ENCODE data around the gene RXRA.

DNA sequence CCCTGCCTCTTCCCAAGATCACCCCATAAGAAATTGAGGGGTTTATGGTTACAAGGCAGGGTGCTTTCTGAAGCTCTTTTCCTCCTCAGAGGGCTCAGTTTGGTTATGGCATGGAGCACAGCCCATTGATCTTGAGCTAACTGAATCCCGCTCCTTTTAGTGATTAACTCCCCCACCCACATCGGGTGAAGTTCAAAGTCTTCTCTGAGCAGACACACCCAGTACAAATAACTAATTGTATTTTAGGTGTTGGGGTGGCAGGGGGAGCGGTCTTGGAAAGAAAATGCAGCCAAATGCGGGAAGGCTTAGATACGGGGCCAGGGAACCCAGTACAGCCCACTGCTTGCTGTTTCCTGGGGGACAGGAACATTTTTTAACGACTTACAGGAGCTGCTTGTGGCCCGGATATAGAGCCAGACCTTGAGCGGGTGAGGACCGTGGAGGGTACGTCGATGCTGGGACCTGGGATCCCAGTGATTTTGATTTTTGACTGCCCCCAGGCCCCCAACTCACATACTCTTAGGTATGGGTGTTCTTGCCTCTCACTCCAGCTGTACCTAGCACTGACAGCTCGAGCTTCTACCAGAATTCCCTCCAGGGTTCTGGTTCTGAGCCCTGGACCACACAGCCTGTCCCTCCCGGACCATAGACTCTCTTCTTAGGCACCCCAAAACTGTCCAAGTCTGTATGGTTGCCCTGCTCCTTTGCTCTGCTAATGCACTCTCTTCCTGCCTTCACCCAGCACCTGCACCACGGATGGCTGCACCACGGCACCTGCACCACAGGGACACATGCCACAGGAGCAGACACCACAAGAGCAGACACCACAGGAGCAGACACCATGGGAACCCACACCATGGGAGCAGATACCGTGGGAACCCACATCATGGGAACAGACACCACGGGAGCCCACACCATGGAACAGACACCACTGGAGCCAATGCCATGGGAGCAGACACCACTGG lies 18.3 kb upstream of the RXRA start:
- TF ChIP-seq, protein P1, sequence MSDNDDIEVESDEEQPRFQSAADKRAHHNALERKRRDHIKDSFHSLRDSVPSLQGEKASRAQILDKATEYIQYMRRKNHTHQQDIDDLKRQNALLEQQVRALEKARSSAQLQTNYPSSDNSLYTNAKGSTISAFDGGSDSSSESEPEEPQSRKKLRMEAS (IDR thresholded peaks at IDR 0.05): no peak
- no peak for TF ChIP-seq ZSCAN31 (CRISPR knock-in tag; IDR thresholded peaks at IDR 0.05; ENCODE audit: low read depth)
- TF ChIP-seq HNRNPL (IDR thresholded peaks at IDR 0.05; ENCODE audit: low read depth, low read length): no peak
- no peak for TF ChIP-seq TOPORS (CRISPR knock-in tag; IDR thresholded peaks at IDR 0.05)
- TF ChIP-seq ZNF124 (CRISPR knock-in tag; IDR thresholded peaks at IDR 0.05): no peak
- TF ChIP-seq NAIF1 (CRISPR knock-in tag; IDR thresholded peaks at IDR 0.05; ENCODE audit: borderline replicate concordance): no peak
- no peak for TF ChIP-seq CEBPG (CRISPR knock-in tag; IDR thresholded peaks at IDR 0.05)
- TF ChIP-seq TGIF2 (CRISPR knock-in tag; IDR thresholded peaks at IDR 0.05): no peak
- TF ChIP-seq POLR2AphosphoS5 (IDR thresholded peaks at IDR 0.05; ENCODE audit: low read depth, low read length): no peak
